Fibroblast of skin of right biceps (primary cell): Measurements from ENCODE around the gene NAA10.
A peak's percentile ranks its signal among the peaks of the same experiment; 100 is the strongest.

Experiments used
- DNase-seq: peaks from one replicate; pipeline ENCODE4 v3.0.0-alpha.2; 2013

Gene NAA10

DNA sequence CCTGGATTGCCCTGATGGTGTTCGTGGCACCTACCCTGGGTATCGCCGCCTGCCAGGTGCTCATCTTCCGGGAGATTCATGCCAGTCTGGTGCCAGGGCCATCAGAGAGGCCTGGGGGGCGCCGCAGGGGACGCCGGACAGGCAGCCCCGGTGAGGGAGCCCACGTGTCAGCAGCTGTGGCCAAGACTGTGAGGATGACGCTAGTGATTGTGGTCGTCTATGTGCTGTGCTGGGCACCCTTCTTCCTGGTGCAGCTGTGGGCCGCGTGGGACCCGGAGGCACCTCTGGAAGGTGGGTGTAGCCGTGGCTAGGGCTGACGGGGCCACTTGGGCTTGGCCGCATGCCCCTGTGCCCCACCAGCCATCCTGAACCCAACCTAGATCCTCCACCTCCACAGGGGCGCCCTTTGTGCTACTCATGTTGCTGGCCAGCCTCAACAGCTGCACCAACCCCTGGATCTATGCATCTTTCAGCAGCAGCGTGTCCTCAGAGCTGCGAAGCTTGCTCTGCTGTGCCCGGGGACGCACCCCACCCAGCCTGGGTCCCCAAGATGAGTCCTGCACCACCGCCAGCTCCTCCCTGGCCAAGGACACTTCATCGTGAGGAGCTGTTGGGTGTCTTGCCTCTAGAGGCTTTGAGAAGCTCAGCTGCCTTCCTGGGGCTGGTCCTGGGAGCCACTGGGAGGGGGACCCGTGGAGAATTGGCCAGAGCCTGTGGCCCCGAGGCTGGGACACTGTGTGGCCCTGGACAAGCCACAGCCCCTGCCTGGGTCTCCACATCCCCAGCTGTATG, 28.5 kb downstream of the NAA10 start:
- DNase-seq: no peak

DNA sequence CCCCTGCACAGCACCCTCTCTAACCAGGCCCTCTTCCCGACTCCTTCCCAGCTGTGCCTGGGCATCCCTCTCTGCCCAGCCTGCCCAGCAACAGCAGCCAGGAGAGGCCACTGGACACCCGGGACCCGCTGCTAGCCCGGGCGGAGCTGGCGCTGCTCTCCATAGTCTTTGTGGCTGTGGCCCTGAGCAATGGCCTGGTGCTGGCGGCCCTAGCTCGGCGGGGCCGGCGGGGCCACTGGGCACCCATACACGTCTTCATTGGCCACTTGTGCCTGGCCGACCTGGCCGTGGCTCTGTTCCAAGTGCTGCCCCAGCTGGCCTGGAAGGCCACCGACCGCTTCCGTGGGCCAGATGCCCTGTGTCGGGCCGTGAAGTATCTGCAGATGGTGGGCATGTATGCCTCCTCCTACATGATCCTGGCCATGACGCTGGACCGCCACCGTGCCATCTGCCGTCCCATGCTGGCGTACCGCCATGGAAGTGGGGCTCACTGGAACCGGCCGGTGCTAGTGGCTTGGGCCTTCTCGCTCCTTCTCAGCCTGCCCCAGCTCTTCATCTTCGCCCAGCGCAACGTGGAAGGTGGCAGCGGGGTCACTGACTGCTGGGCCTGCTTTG, 29.2 kb downstream of the NAA10 start:
- DNase-seq: no peak

- DNase-seq: no peak
Observed at GRCh38 chrX:153903991-153904957, 30.6 kb downstream of the NAA10 start, which contains the start of gene AVPR2. TSS of gene AVPR2 (plus strand) at chrX:153904673. CDS start at chrX:153905146, 473 bp downstream.

DNA sequence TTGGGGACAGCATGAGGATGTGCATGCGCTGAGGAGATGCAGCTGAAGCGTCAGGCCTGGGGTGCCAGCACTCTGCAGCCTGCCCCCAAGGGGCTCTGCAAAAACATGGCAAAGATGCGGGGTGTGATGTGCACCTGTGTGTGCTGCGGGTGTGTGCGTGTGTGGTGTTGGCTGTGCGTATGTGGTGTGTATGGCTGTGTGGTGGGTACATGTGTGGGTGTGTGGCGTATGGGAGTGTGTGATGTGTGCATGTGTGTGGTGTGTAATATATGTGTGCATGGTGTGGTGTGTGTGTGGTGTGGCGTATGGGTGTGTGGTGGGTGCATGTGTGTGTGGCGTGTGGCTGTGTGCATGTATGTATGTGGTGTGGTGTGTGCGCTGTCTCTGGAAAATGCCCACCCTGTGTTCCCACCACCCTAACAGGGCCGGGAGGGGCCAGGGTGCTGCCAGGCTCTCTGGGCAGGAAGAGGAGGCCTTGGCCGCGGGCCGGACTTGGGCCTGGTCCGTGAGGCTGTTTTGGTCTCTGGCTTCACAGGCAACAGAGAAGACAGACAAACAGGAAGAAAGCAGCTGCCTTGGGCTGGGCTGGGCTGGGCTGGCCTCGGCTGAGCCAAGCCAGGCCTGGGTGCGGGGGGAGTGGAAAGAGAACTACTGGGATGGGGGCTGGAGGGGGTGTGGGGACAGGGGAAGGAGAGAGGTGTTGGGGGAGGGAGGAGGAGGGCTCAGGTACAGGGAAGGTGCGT, 31.4 kb downstream of the NAA10 start:
- no peak for DNase-seq

DNA sequence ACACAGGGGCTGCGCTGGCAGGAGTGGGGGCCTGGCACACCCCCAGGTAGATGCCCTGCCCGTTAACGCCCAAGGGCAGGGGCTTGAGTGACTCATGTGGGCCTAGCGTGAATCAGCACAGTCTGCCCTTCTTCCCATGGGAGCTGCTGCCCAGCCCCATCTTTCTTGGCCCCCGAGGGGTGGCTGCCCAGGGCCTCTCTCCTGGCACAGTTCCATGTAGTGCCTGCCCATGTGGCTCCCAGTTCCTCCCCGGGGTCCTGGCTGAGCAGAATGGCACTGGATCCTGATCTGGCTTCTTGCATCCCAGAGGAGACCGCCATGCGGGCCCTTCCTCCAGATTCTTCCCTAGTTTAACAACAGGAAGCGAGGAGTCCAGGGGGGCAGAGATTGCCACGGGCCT, 32.5 kb downstream of the NAA10 start:
- no peak for DNase-seq

DNA sequence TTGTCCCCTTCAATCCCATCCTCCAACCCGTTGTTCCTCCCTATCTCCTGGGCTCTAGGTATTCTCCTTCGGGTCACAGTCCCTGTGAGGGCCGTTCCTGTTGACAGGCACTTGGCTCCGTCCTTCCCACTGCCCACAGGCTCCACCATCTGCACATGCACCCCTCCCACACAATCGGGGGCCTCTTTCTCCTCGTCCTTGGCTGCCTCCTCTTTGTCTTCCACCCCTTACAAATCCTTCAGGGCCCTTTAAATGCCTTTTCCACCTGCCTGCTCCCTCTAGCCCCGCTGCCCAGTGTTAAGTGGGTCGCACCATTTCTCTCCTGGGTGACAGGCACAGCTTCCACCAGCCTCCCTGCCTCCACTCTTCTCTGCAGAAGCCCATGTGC, 33.1 kb downstream of the NAA10 start:
- DNase-seq: no peak

- peak; percentile 85 for DNase-seq
Observed at GRCh38 chrX:153900831-153901752, 33.7 kb downstream of the NAA10 start.

DNA sequence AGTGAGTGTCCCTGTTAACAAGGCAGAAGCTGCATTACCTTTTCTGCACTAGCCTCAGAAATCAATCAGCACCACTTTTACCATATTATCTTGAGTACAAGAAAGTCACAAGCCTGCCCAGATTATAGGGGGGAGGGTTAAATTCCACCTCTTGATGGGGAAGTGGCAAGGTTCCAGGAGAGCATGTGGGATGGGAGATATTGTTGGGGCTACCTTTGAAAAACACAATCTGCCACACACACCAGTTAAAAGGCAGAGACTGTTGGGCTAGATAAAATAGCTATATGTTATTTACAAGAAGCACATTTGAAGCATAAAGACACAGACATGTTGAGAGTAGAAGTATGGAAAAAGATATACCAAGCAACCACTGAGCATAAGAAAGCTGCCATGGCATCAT, 36.9 kb downstream of the NAA10 start:
- DNase-seq: no peak

DNA sequence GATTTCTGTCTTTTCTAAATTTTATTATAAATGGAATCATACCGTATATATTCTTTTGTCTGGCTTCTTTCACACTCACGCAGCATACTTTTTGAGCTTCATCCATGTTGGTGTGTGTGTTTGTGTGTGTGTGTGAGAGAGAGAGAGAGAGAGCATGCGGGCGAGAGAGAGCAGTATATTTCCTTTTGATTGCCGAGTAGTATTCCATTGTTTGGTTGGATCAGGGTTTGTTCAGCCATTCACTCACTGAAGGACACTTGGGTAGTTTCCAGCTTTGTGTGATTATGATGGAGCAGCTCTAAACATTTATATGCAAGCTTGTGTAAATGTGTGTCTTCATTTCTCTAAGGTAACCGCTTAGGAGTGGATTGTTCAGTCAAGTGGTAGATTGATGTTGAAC, 45.7 kb downstream of the NAA10 start:
- DNase-seq: no peak

GRCh38 chrX:153888344-153888743, 46.5 kb downstream of the NAA10 start:
- no peak for DNase-seq

- DNase-seq: no peak
Observed at GRCh38 chrX:153887385-153887784, 47.5 kb downstream of the NAA10 start.

- DNase-seq: no peak
Observed at GRCh38 chrX:153886915-153887314, 47.9 kb downstream of the NAA10 start.

DNA sequence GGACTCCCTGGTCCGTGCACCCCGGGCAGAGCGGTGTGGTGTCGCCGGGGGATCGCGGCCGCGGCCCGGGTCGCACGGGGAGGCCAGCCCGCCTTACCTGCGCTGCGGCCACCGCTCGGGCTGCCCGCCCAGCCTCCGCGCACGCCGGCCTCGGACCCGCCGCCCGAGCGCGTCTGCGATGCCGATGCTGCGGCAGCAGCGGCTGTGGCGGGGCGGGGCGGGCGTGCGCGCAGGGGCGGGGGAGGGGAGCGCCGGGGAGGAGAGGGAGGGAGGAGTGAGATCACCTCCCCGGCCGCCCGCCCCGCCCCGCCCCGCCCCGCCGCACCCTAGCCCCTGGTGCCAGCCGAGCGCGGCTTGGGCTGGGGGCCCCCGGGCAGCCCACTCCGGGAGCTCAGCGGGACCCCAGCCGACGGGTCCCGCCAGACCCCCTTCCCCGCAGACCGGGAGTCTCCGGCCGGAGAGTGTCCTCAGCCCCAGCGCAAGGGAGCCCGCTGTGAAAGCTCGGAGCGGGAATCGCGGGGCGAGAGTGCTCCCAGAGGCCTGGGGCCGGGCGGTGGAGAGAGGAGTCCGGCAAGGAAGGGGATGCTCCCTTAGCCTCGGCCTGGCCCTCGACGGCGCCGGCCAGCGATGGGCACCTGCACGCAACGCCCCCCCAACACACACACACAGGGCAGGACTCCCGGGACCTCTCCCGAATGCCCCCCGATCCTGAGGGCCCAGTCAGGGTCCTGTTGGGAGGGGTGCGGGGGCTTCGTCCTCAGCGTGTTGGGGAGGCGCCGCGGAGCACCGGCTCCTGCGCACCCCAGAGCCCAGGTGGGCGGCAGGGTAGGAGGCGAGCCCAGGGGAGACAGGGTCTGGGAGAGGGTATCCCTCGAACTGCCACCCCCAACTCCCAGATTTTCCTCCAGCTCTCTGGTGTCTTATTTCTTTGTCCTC, 48.6 kb downstream of the NAA10 start, which contains the start of gene L1CAM:
Gene L1CAM, minus strand, starts transcription at position 206 of the 936 bp plus-strand sequence. CDS start 10,337 bp downstream, outside the sequence.
- DNase-seq: no peak

DNA sequence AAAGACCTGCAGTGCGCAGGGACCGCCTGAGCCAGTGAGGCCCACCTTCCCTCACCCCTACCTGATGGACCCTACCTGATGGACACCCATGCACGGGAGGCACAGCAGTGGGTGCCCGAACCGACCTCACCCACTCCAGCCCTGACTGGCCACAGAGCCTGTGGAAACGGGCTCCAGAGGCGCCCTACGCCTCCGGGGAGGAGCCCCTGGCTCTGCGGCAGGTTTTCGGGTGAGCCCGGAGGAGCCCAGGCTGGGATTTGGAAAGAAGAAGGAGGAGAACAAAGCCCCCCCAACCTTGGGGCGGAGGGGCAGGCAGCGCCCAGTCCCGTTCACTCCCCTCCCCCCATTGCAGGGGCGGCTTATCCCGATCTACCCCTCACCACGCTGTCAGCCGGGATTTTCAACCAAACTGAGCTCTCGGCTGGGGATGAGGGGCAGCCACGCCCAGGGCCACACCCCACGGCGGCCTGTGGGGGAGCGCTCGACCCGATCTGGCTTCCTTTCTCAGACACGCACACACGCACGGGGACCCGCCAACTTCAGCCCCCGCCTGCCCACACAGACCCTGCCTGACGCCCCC, 49.5 kb downstream of the NAA10 start:
- no peak for DNase-seq

DNA sequence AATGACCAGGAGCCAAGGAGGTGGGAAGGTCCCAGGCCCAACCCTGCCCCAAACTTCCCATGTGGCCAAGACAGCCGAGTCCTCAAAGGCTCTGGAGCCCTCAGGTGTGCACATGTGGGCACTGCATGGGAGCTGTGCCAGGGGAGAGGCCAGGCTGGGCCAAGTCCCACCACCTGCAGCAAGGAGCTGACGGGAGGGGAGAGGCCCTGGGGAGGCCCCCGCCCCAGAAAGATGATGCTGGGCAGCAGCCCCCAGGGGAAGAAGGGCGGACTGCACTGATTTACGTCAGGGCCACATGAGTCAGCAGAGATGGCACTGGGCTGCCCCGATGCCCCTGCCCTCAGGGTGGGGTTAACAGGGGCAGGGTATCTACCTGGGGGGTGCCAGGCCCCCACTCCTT, 50.2 kb downstream of the NAA10 start:
- no peak for DNase-seq

DNA sequence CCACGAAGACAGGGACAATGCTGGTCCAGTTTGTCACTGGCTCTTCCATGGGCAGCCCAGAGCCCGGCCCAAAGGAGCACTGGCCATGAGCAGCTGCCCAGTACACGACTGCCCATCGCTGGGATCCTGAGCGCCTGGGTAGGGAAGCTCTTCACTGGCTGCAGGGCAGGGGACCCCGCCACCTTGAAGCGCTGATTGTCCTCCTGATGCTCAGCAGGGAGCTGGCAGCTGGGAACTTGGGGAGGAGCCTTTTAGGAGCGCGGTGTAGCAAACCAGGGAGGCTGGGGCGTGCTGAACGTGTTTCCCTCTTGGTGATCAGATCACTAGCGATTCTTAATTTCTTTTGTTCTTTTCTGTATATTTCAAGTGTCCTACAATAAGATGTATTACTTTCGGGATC, 50.7 kb downstream of the NAA10 start:
- no peak for DNase-seq

- no peak for DNase-seq
Observed at GRCh38 chrX:153883163-153883843, 51.5 kb downstream of the NAA10 start.

GRCh38 chrX:153882557-153882956, 52.3 kb downstream of the NAA10 start:
- no peak for DNase-seq

DNA sequence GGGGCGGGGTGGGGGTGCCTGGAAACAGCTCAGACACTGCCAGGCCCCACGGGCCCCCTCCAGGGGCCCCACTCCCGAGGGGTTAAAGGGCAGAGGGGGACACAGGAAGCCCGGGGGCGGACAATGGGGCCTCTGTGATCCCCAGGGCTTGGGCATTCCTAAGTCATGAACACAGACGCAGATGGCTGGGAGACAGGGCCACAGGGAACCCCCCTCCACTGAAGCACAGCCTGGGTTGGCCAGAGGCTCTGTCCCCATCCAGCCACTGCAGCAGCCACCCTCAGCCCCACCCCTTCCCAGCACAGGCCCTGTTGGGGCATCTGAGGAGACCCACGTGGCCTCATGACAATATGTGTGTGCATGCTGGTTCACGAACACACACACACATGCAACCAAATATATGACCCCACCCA, 52.7 kb downstream of the NAA10 start:
- no peak for DNase-seq
